Ishikawa (cell line): Measurements from ENCODE around the gene SNTG2.

Source experiments
- CEBPB ChIP-seq: IDR thresholded peaks from 2 replicates; pipeline ENCODE4 v1.6.1; 2012
- CREB1 ChIP-seq: IDR thresholded peaks from 2 replicates; pipeline ENCODE4 v1.6.1; 2012; ENCODE audit warnings: low read depth
- EP300 ChIP-seq: IDR thresholded peaks from 2 replicates; pipeline ENCODE4 v1.6.1; 2012; ENCODE audit warnings: borderline replicate concordance
- FOXM1 ChIP-seq: IDR thresholded peaks from 2 replicates; pipeline ENCODE4 v1.6.1; 2012; ENCODE audit warnings: low read depth, borderline replicate concordance
- NFIC ChIP-seq: IDR thresholded peaks from 2 replicates; pipeline ENCODE4 v1.6.1; 2012
- RAD21 ChIP-seq: IDR thresholded peaks from 2 replicates; pipeline ENCODE4 v1.6.1; 2012; ENCODE audit warnings: low read depth
- REST ChIP-seq: IDR thresholded peaks from 2 replicates; pipeline ENCODE4 v1.6.1; 2012; ENCODE audit warnings: low read depth, mild to moderate bottlenecking
- TAF1 ChIP-seq: IDR thresholded peaks from 2 replicates; pipeline ENCODE4 v1.6.1; 2012; ENCODE audit warnings: low read depth, mild to moderate bottlenecking
- USF1 ChIP-seq: IDR thresholded peaks from 2 replicates; pipeline ENCODE4 v1.6.1; 2012
- ZBTB7A ChIP-seq: IDR thresholded peaks from 2 replicates; pipeline ENCODE4 v1.6.1; 2012; ENCODE audit warnings: low read depth

GRCh38 chr2:1137264-1137663 lies 186.6 kb downstream of the SNTG2 start:
- TF ChIP-seq USF1 (no peak), FOXM1 (no peak), CREB1 (no peak), RAD21 (no peak), REST (no peak), CEBPB (no peak), TAF1 (no peak), EP300 (no peak), ZBTB7A (no peak), NFIC (no peak)
